Thymus (tissue), 11 donors: ENCODE measurements around the gene OPCML. TPM values are rescaled to one million over a fixed set of nuclear protein-coding genes. Genes with fewer than 3 reads are reported as not detected.

Experiments used
- DNase-seq, 9 donors: peaks; one replicate each; pipeline ENCODE4 v3.0.0-alpha.2; 2013; ENCODE audit warnings: low spot score in 9 of 9, low read depth in 6 of 9, missing footprints in 1 of 9
- H3K27ac ChIP-seq, 2 donors: one replicate each; pipeline ENCODE4 v1.5.1; 2013; ENCODE audit warnings: control low read depth in 1 of 2, low read depth in 1 of 2, low read length in 1 of 2, mild to moderate bottlenecking in 1 of 2, moderate library complexity in 1 of 2
- H3K27me3 ChIP-seq, 2 donors: one replicate each; pipeline ENCODE4 v1.5.1; 2013; ENCODE audit warnings: low read length in 1 of 2; ENCODE audit not compliant: control insufficient read depth in 2 of 2, insufficient read depth in 1 of 2
- H3K36me3 ChIP-seq, 2 donors: one replicate each; pipeline ENCODE4 v1.5.1; 2013; ENCODE audit warnings: low read length in 1 of 2, mild to moderate bottlenecking in 1 of 2, moderate library complexity in 1 of 2; ENCODE audit not compliant: control insufficient read depth in 2 of 2, insufficient read depth in 2 of 2
- H3K4me1 ChIP-seq, 2 donors: one replicate each; pipeline ENCODE4 v1.5.1; 2013; ENCODE audit warnings: low read length in 2 of 2; ENCODE audit not compliant: control insufficient read depth in 2 of 2, insufficient read depth in 2 of 2
- H3K4me3 ChIP-seq, 2 donors: one replicate each; pipeline ENCODE4 v1.5.1; 2013; ENCODE audit warnings: low read length in 2 of 2, control low read depth in 1 of 2, mild to moderate bottlenecking in 1 of 2
- H3K9me3 ChIP-seq, 2 donors: one replicate each; pipeline ENCODE4 v1.5.1; 2013; ENCODE audit warnings: low read length in 1 of 2, mild to moderate bottlenecking in 1 of 2; ENCODE audit not compliant: control insufficient read depth in 2 of 2, insufficient read depth in 1 of 2
- WGBS: extraction: QIAGEN DNeasy Blood & Tissue Kit; methylation state at CpG from one replicate; pipeline ENCODE4 v1.1.7; 2013; 5-methylcytosine and 5-hydroxymethylcytosine counted together
- polyA plus RNA-seq: library from polyadenylated mRNA; stranded (reverse); fragments of 200-250 nt; gene quantifications from one replicate; pipeline ENCODE4 v1.2.3, GENCODE V29; 2013
- total RNA-seq: library from RNA; stranded (reverse); fragments of 120-200 nt; gene quantifications from one replicate; pipeline ENCODE4 v1.2.4, GENCODE V29; 2013
- donor health status: healthy.

Gene OPCML
- total and polyA plus RNA-seq, 2 donors, result 0.07 to 0.09 TPM

DNA sequence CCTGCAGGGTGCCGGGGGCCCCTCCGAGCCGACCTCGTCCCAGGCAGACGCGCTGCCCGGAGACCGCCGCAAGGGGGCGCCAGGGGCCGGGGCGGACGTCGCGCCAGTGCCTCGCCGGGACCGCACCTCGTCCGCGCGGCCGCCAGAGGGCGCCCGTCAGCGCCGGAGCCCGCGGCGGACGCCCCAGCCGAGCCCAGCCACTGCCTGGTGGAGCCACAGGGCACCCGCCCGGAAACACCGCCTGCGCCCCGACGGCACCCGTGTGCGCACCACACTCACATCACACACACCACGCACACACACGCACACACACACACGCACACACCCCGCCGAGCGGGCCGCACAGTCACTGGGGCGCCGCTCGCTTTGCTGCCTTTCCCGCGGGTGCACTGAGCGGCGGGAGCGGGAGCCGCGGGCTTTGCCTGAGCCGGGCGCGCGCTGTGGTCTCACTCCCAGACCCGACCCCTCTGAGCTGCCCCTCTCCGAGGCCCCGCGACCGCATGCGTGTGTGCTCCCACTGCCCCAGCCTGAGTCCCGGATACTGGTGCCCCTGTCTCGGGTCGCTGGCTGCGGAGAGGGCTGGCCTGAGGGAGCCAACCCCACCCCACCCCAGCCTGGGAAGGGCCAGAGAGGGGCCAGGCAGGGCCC, 449.3 kb downstream of the OPCML start:
- Histone ChIP-seq H3K4me3 (no peak overlapping the region), H3K9me3 (peaks cover 0 to 1% of the 10 kb centered on the region in 2 donors), H3K27me3 (peaks cover 3 to 33% of the 10 kb centered on the region in 2 donors), H3K27ac (no peak overlapping the region), H3K36me3 (no peaks in the 10 kb centered on the region), H3K4me1 (peaks cover 0 to 5% of the 10 kb centered on the region in 2 donors)
- 2% methylated on average over 71 of the region's 71 CpGs for WGBS
- DNase-seq, result peak in 6 of 9 donors; percentile 3 to 63 (median 40)

DNA sequence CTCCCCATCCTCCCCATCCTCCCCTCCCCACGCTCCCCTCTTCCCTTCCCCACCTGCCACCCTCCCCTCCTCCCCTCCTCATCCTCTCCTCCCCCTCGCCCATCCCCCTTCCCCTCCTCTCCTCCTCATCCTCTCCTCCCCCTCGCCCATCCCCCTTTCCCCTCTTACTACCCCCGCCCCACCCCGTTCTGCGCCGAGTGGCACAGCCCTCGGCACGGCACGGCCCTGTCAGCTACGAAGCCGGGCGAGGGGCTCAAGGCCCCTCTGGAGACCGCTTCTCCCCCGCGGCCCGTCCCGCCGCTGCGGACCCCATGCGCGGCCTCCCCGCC, 449.9 kb downstream of the OPCML start:
- H3K27me3 ChIP-seq, result peaks cover 3 to 34% of the 10 kb centered on the region in 2 donors
- DNase-seq, result peak in 2 of 9 donors; percentile 43 to 49
- H3K4me1 ChIP-seq, result peaks cover 0 to 5% of the 10 kb centered on the region in 2 donors
- WGBS, result 18% methylated on average over 23 of the region's 23 CpGs
- no peak overlapping the region for H3K27ac ChIP-seq
- H3K9me3 ChIP-seq, result peaks cover 0 to 1% of the 10 kb centered on the region in 2 donors
- no peak overlapping the region for H3K4me3 ChIP-seq
- H3K36me3 ChIP-seq, result no peaks in the 10 kb centered on the region

DNA sequence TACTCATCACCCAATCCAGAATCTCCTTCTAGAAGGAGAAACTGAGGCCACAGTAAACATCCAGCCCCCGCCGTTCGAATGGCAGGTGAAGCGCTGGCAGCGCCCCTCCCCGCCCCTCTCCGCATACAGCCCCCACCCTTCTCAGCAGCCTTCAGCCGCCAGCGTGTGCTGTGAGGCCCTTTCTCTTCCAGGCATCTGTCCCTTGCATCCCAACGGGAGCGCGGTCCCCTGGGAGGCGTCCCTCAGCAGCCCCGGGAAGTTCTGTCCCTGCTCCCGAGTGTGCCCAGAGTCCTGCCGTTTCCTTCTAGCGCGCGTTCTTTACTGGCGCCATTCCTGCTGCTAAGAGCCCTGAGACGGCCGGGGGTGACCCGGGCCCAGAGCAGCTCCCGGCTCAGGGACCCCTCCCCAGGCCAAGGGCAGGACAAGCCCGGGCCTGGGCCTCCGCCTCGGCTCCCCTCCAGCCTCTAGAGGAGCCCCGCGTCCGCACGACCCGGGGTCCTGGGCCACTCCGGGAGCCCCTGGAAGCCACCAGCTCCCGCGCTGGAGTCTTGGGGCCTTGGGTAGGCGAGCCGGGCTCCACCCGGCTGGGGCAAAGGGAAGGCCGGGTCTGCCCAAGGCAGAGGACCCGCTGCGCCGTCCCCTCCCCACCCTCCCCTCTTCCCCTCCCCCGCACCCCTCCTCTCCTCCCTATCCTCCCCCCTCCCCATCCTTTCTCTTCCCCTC, 450.4 kb downstream of the OPCML start:
- WGBS, result 53% methylated on average over 43 of the region's 43 CpGs
- peaks cover 3 to 36% of the 10 kb centered on the region in 2 donors for H3K27me3 ChIP-seq

DNA sequence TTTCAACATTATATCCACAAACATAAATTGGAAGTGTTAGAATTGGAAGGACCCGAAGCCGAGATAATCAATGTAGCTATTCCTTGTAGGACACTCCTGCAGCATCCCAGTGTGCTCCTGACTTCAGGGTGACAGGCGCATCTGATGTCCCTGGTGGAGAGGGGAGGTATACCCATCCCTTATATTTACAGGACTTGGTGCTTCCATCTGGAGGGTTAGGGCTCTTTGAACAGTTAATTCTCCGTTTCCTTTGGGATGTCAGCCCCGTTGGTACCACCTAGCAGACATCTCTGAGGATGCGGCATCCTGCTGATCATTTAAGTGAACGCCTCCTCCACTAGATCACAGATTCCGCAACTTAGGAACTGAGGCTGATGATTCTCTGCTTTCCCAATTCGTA, 451.3 kb downstream of the OPCML start:
- 77% methylated on average over 9 of the region's 9 CpGs for WGBS
- no peak overlapping the region for H3K27ac ChIP-seq

More for the DNA sequence above, 450.4 kb downstream of the OPCML start:
- Histone ChIP-seq H3K36me3 (no peaks in the 10 kb centered on the region), H3K4me1 (peaks cover 0 to 5% of the 10 kb centered on the region in 2 donors), H3K4me3 (no peak overlapping the region), H3K9me3 (peaks cover 0 to 1% of the 10 kb centered on the region in 2 donors), H3K27ac (no peak overlapping the region)
- DNase-seq, result no peak

DNA sequence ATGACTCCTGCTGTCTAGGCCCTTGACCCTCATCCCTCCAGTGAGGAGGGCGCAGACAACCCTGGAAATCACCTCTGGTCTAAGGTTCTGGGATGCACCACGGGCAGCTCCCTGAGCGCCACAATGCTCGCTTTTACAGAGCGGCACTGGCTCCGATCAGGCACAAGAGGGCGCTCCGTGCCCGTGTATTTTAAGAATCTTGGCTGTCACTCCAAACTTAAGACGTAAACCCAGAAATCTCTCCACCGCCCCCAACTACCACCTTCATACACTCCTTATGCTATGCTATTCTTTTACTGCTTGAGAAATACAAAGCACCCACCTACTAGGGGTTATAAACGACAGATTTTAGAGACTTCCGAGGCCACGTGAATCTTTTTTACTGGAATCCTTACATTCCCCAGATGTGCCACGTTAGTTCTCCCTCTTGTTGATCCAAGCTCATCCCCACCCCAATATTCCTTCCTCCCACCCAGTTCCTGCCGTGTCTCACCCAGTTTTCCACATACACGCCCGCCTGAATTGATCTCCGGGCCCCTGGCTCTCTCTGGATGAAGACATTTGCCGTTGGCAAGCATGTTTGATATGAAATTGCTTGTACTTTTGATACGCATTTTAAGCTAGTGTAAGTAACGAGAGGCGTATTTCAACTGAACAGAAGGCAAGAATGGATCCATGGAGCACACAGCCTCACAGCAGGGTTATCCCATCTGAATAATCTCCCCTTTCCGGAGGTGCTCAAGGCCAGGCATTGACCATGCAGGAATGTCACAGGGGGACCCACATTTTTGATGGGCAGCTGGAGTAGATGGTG, 453.5 kb downstream of the OPCML start:
- Histone ChIP-seq H3K9me3 (peaks cover 0 to 1% of the 10 kb centered on the region in 2 donors), H3K4me1 (peaks cover 0 to 5% of the 10 kb centered on the region in 2 donors), H3K4me3 (no peak overlapping the region), H3K27ac (no peak overlapping the region), H3K27me3 (peaks cover 3 to 34% of the 10 kb centered on the region in 2 donors), H3K36me3 (no peaks in the 10 kb centered on the region)
- 37% methylated on average over 24 of the region's 24 CpGs for WGBS
- peak in 2 of 9 donors; percentile 24 to 25 for DNase-seq

More for the DNA sequence above, 451.3 kb downstream of the OPCML start:
- Histone ChIP-seq H3K36me3 (no peaks in the 10 kb centered on the region), H3K9me3 (peaks cover 0 to 1% of the 10 kb centered on the region in 2 donors), H3K4me3 (no peak overlapping the region), H3K4me1 (peaks cover 0 to 5% of the 10 kb centered on the region in 2 donors), H3K27me3 (peaks cover 3 to 38% of the 10 kb centered on the region in 2 donors)
- no peak for DNase-seq

DNA sequence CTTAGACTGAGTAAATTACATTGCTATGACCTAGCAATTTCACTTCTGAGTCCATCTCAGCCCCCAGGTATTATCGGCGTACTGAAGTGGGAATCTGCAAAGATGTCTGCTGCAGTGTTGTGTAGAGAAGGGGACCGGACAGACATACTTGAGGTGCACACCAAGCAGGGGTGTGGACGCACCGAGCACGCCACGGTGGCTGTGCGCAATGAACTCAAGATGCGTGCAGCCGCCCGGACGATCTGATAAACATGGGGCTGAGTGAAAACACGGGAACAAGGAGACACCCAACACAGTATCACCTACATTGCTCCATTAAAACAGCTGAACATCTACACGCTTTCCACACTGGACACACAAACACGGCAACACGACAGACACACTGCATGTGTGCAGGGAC, 454.3 kb downstream of the OPCML start:
- Histone ChIP-seq H3K36me3 (no peaks in the 10 kb centered on the region), H3K27me3 (peaks cover 0 to 27% of the 10 kb centered on the region in 2 donors), H3K4me3 (no peak overlapping the region), H3K27ac (no peak overlapping the region), H3K4me1 (peaks cover 0 to under 1% of the 10 kb centered on the region in 2 donors), H3K9me3 (no peaks in the 10 kb centered on the region)
- DNase-seq, result no peak
- 93% methylated on average over 16 of the region's 16 CpGs for WGBS

DNA sequence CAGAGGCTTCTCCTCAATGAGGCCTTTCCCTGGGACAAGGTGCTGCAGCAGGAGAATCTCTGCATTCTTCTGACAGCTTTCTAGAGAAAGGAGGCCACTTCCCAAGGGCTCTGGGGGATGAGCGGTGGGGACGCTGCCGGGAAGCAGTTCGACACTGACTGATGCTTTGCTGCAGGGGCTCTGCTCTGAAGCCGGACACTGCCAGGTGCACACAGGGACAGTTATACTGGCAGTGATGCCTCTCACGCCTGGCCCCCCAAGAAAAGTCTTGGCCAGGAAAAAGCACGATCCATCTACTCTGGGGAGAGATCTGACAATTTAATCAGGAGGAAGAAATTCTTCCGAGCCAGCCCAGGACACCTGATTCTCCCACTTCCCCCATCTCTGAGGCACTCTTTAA, 456.9 kb downstream of the OPCML start:
- no peaks in the 10 kb centered on the region for H3K36me3 ChIP-seq
- no peak overlapping the region for H3K27ac ChIP-seq
- DNase-seq, result no peak
- WGBS, result 90% methylated on average over 8 of the region's 8 CpGs
- no peak overlapping the region for H3K4me3 ChIP-seq
- H3K9me3 ChIP-seq, result no peaks in the 10 kb centered on the region
- peaks cover 0 to 21% of the 10 kb centered on the region in 2 donors for H3K27me3 ChIP-seq
- H3K4me1 ChIP-seq, result no peaks in the 10 kb centered on the region

DNA sequence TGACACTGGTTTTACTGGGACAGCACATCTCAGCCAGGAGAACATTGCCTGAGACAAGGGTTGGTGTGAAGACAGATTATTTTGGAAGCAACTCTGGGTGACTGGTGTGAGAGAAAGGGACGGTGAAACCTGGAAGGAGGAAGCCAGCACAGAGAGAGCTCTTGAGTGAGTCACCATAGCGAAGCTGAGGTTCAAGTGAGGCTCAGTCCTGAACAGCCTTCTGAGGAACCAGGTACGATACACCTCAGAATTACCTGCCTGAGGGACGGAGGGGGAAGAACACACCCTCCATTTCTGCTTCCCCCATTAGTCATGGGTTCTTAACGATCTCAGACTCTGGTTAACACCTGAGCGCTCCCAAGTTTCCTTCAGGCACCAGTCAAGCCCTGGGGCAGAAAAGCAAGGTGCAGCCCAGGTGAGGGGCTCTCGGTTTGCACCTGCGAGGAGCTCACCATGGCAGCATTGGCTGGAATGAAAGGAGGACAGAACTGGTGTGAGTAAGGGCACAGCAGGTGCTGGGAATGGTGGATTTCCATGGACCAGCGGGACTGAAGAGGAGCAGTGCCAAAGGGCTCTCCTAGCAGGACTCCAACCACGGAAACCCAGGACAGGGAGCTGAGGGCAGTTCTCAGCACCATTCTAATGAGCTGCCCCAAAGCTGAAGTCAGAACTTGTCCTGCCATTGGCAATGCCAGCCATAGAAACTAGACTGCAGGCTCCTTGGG, 459.3 kb downstream of the OPCML start:
- WGBS, result 88% methylated on average over 10 of the region's 10 CpGs
- Histone ChIP-seq H3K4me1 (no peaks in the 10 kb centered on the region), H3K36me3 (no peaks in the 10 kb centered on the region), H3K27me3 (peaks cover 0 to 12% of the 10 kb centered on the region in 2 donors), H3K9me3 (no peaks in the 10 kb centered on the region), H3K4me3 (no peak overlapping the region), H3K27ac (no peak overlapping the region)
- no peak for DNase-seq
